Skin of body (tissue), 2 donors: ENCODE data around the gene ANXA8L1. TPM values are rescaled to one million over a fixed set of nuclear protein-coding genes. Genes with fewer than 3 reads are reported as not detected.
"Not testable (repeated sequence)": the region's sequence is repeated elsewhere in the genome, so short reads cannot be mapped to it uniquely, and the experiment has no call there.

Source experiments
- DNase-seq: peaks from one replicate; lab custom pipeline; 2025; lab: John Stamatoyannopoulos, UW
- total RNA-seq: library from RNA; depleted of rRNA; stranded (reverse); fragments of >200 nt; gene quantifications from one replicate; pipeline ENCODE4 v1.2.3, GENCODE V29; 2014

The ANXA8L1 gene
- 51.0 TPM for total RNA-seq

DNA sequence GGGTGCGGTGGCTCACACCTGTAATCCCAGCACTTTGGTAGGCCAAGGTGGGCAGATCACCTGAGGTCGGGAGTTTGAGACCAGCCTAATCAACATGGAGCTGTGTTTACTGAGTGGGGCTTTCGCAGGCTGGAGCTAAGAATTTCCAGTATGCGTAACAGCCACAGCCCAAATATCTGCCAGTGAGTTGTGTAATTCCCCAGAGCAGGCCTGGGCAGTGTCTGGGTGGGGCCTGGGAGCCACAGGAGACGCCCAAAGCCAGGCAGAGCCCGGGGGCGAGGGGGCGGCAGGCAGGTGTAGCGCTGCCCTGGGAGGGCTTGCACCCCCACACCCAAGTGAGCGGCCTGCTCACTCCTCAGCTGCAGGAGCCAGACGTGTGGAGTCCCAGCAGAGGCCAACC is at the start of gene ANXA8L1:
Gene ANXA8L1, plus strand, starts transcription at position 371 of the 400 bp plus-strand sequence. CDS start 76 bp downstream, outside the sequence.
- DNase-seq, result not testable (repeated sequence)

- no peak for DNase-seq
Measured at GRCh38 chr10:46326066-46326465, 49.5 kb upstream of the ANXA8L1 start.

DNA sequence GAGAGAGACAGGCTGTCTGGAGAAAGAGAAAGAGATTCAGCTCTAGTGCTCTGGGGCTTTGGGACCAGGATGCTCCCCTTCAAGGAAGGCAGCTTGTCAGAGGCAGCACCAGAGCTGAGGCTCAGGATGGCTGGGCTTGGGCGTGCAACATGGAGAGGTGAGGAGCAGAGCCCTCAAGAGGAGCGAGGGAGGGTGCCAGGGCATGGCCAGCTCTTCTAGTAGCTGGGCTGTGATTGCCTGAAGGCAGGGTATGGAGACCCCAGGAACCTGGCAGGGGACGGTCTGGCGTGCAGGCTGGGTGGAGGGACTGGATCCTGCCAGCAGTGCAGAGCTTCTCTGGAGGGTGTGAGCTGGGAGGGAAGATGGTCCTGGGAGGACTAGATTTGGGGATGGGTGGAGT is 48.6 kb upstream of the ANXA8L1 start:
- no peak for DNase-seq

- DNase-seq, result no peak
Measured at GRCh38 chr10:46327685-46328084, 47.9 kb upstream of the ANXA8L1 start.

GRCh38 chr10:46328853-46329689 is 46.5 kb upstream of the ANXA8L1 start:
- DNase-seq, result no peak

GRCh38 chr10:46329690-46330016 is 45.9 kb upstream of the ANXA8L1 start:
- no peak for DNase-seq

GRCh38 chr10:46330894-46331293 is 44.7 kb upstream of the ANXA8L1 start:
- no peak for DNase-seq

GRCh38 chr10:46365484-46365883 is 10.1 kb upstream of the ANXA8L1 start:
- DNase-seq, result not testable (repeated sequence)

GRCh38 chr10:46367209-46367608 is 8.4 kb upstream of the ANXA8L1 start:
- DNase-seq, result not testable (repeated sequence)

- DNase-seq, result not testable (repeated sequence)
Measured at GRCh38 chr10:46367666-46368240, 7.8 kb upstream of the ANXA8L1 start.

DNA sequence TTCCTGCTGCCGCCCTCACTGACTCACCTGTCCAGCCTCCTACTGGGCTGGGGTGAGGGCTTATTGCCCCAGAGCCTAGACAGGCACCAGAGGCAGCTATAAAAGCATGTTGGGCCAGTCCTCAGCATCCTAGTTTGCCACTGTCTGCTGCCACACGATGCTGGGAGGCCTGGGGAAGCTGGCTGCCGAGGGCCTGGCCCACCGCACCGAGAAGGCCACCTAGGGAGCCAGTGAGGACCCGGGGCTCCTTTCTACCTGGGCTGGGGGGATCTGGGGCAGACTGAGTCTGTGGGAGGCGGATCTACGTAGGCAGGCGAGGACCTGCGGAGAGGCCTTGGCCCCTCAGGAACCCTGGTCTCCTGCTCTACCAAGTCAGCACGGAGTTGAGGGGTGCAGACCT is 6.6 kb upstream of the ANXA8L1 start:
- DNase-seq, result not testable (repeated sequence)

DNA sequence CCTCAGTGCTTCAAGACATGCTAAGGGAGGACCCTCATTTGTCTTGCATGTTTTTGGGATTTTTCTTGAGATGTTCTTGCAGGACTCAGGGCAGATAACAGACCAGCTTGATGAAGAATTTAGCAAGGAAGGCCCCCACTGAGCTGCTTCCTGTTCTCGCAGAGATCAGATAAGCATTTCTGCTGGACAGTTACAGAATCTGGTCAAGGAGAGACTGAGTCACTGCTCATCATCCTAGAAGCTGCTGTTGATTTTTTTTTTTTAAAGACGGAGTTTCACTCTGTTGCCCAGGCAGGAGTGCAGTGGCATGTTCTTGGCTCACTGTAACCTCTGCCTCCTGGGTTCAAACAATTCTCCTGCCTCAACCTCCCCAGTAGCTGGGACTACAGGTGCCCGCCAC is 1.2 kb upstream of the ANXA8L1 start:
- DNase-seq, result not testable (repeated sequence)

GRCh38 chr10:46377022-46377421 is 1.4 kb downstream of the ANXA8L1 start:
- DNase-seq, result not testable (repeated sequence)

- not testable (repeated sequence) for DNase-seq
Measured at GRCh38 chr10:46377651-46378050, 2.1 kb downstream of the ANXA8L1 start.

- not testable (repeated sequence) for DNase-seq
Measured at GRCh38 chr10:46378108-46378507, 2.5 kb downstream of the ANXA8L1 start.

GRCh38 chr10:46379233-46379848 is 3.8 kb downstream of the ANXA8L1 start:
- DNase-seq, result not testable (repeated sequence)

- DNase-seq, result not testable (repeated sequence)
Measured at GRCh38 chr10:46385858-46386257, 10.3 kb downstream of the ANXA8L1 start.

- DNase-seq, result not testable (repeated sequence)
Measured at GRCh38 chr10:46386694-46387093, 11.1 kb downstream of the ANXA8L1 start.

DNA sequence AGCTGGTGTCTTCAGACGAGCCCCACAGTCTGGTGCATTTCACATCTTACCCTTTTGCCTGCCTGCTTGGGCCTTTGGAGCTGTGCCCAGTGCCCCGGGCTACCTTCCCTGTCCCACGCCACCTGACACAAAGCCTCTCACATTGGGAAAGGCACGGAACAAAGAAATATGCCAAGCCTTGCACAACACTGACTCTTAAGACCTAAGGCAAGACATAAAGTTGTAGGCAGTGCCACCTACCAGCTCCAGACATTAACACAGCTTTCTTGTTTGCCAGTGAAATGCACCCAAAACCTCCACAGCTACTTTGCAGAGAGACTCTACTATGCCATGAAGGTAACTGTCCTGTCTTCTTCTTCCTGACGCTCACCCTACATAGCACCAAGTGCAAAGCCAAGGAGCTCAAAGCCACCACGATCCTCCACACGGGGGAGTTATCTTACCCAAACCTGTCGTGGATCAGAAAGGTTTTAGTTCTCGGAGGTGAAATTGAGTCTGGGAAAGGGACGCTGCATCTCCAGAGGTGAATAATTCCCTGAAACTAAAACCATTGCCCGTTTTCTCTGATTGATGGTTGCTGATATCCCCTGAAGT is 11.8 kb downstream of the ANXA8L1 start:
- DNase-seq, result not testable (repeated sequence)

GRCh38 chr10:46391422-46391821 is 15.8 kb downstream of the ANXA8L1 start:
- not testable (repeated sequence) for DNase-seq

DNA sequence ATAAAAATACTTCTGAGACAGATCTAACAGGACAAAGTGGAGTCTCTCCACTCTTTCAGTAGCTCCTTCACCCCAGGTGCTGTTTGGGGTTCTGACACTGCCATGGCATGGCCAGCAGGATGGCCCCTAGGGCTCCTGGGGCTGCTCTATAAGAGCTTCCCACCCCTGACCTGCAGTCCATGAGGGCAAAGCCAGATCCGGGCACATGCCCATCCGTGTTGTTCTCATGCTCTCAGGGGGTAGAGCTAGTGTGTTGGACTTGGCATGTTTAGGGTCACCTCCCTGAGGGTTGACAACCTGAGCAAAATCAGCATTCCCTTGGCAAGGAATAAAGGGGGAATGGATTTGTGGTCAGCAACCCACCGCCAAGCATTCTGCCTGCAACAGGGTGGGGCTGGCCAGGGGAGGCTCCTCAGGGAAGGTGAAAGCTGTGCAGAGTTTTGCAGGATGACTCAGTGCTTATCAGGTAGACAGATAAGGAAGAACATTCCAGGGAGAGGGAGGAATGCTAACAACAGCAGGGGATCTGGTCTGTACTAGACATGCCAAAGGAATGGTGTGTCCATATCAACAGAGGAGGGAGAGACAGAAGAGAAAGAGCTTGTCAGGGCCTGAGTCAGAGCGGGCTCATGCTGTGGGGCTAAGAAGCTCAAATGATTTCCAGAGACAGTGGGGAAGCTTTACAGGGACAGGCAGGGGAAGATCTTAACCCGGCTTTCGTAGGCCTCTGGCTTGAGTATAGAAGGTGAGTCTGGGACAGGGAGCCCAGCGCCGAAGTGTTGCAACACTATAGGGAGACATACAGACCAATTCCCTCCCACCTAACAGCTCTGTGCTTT is 21.1 kb downstream of the ANXA8L1 start:
- DNase-seq, result not testable (repeated sequence)
